NCI-H2107 (cell line): Measurements from ENCODE around the gene PIGN.

ENCODE experiments used
- DNase-seq: peaks from one replicate; lab custom pipeline; 2025; lab: John Stamatoyannopoulos, UW

Gene PIGN

DNA sequence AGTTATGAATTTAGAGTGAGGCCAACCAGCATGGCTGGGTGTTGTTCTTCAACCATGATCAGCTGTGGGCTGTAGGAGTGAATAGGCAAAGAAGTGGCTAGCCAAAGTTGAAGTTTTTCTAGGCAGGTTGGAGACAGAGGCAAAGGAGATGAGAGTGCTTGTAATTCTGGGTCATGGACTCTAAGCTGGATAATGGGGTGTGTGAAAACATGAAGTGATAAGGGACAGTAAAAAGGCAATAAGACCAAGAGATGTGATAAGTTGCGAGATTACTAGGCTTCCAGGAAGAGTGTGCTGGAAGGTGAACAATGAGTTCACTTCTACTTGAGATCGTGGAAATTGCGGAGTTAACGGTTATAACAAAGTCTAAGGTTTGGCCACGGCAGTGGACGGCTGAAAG is 175.4 kb downstream of the PIGN start:
- DNase-seq = no peak

DNA sequence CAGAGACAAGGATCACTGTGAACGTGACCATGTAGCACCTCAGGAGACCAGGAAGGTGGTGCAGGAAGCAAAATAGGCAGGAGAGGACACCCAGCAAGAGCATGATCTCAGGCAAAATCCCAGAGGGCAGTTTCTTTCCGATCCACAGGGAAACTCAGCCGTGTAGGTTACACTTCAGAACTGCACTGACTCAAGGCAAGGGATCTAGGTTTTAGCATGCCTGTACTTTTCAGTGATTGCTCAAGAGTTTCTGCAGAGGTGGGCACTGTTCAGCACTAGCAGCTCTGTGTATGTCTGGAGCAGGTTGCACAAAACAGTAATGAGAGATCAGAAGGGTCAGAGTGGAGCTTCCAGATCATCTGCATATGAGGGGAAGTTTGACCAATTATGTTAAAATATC is 177.3 kb downstream of the PIGN start:
- DNase-seq = no peak

DNA sequence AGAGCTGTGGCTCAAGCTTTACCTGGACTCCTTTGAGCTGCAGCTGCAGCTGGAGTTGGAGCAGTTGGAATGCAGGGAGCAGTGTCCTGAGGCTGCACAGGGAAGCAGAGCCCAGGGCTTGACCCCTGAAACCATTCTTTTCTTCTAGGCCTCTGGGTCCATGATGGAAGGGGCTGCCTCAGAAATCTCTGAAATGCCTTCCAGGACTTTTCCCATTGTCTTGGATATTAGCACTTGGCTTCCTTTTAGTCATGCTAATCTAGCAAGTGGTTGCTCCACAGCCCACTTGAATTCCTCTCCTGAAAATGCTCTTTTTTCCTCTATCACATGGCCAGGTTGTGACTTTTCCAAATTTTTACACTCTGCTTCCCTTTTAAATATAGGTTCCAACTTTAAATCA is 185.5 kb downstream of the PIGN start:
- no peak for DNase-seq

DNA sequence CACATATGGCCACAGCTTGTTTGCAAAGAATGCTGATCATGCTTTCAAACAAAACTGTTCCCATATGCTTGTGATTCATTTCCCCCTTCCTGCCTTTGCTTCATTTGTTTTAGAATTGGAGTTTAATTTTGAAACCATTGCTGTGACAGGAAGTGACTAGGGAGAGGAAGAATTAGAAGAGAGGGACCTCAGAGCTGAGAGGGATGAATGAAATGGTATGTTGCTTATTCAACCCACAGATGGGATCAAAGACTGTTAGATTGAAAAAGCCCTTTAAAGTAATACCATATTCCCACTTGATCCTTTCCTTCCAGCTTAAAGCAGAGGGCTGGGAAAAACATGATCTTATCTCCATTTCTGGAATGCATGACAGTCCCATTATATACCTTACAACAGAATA is 187.9 kb downstream of the PIGN start:
- DNase-seq = no peak

DNA sequence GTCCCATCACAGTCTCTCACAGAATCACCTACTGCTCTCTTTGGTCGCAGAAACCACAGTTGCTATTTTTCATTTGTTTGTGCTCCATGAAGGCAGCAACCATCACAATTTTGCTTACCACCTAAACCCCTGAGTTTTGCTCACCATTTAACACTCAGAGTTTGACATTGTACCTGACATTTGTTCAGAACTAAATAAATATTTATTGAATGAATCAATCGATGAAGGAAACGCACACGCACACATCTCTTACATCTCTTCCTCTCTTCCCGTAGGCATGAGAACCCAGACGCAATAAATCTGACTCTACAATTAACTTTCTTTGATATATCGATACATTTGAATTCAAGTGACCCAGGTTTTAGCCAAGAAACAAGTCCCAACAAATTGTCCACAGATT is 188.5 kb downstream of the PIGN start:
- DNase-seq = no peak

DNA sequence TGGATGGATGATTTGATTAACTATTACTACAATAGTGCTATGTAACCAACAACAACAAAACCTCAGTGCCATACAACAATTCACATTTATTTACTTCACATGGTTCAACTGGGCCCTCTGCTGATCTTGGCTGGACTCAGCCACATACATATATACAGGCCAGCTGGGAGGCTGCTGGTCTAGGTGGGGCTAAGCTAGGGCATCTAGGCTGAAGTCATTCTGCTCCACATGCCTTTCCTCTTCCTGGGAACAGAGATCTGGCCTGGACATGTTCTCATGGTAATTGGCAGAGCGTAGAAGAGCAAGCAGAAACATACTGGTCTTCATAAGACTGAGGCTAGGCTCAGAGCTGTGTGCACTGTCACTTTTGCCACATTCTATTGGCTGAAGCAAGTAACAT is 191.2 kb downstream of the PIGN start:
- DNase-seq = no peak

DNA sequence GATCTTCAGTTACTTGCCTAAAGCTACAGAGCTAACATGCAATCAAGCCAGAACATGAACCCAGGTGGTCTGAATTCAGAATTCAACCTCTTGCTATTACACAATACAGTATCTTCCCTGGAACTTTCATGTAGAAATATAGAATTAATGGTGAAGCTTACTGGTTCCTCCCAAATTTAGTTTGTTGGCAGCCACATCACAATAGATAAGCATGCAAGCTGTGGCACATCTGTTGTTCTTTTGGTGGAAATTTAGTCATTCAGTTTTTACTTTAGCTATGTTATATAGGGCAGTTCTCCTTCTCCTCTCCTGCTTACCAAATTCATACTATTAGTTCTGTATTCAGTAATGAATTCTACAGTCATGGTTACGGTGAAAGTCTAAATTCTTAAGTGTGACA is 193.0 kb downstream of the PIGN start:
- no peak for DNase-seq

DNA sequence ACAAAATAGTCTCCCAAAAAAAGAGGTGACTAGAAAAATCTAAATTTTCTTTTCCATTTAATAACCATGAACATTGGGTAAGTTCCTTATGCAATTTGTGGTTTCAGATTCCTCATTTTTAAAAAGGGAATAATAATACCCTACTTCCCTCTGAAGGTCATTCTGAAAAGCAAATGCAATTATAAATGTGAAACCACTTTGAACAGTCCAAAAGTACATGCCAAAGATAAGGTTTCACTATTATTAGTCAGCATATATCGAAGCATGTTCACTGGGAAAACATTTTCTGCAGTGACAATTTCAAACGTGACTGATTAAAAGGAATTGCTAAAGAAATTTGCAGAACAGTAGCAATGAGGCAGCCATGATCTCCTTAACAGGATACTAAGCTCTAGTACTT is 193.9 kb downstream of the PIGN start:
- DNase-seq = no peak

DNA sequence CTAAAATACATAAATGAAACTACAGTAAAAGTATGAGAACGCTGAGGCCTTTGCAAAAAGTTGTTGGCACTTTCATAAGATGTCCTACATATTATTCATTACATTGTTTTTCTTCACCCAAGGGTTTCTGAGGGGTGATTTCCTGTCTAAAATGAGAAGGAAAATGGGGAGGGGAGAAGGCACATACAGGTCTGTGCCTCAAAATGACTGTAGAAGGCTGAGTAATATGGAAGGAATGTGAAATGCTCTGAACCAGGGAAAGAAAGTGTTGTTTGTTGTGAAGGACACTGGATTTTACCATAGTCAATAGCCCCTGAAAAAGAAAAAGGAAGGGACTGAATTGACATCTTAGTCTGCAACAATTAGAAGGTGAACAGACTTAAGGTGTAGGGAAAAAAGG is 194.6 kb downstream of the PIGN start:
- no peak for DNase-seq

DNA sequence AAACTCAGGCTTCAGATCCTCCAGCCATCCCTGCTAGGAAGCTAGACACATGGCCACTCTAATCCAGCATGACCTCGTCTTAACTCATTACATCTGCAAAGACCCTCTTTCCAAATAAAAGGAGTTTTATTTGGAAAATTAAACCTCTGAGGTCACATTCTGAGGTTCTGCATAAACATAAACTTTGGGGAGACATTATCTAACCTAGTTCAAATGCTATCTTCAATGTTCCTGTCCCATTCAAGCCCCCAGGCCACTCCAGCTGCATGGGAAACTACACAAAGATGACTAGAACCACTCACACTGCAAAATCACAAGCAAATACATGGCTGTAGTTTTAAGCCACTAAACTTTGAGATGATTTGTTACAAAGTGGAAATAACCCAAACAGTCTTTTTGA is 195.0 kb downstream of the PIGN start:
- DNase-seq = no peak

DNA sequence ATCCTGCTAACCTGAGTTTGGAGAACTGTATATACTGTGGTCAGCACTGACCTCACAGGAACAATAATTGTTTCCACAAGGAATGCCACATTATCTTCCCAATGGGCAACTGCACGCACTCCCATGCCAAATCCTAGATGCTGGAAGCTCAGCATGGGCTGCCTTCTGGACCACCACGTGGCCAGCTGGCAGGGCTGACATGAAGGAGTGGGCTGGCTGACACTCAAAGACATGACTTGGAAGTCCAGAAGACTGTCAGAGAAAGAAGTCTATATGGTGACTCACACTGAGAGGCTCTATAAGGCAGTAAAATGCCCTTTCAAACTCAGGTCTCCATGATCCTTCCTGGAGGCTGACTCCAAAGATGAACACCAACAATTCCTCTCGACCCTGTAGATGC is 195.7 kb downstream of the PIGN start:
- no peak for DNase-seq
